Measurements from ENCODE around the gene MEOX2. TPM values are rescaled to one million over a fixed set of nuclear protein-coding genes. Genes with fewer than 3 reads are reported as not detected.

The MEOX2 gene
- total and polyA plus RNA-seq, 2 of the 13 experiments (the other 11 are each of a cell fraction or from before 2014, with no cell fraction given) = not detected

- Histone ChIP-seq H3K4me2 (ENCODE audit: low read depth, low read length) (no peak overlapping the region), H3K79me2 (ENCODE audit: insufficient read depth, low read length) (no peaks in the 10 kb centered on the region), H3K4me1 (ENCODE audit: insufficient read depth, low read length) (no peaks in the 10 kb centered on the region), H3K9ac (ENCODE audit: insufficient read depth, low read depth, low read length) (no peak overlapping the region), H3K9me3 (ENCODE audit: low read length) (peaks cover 53% of the 10 kb centered on the region), H2AFZ (ENCODE audit: low read length) (no peak overlapping the region), H3K27ac (ENCODE audit: extremely low read length, insufficient read depth, low read length) (no peak overlapping the region), H3K36me3 (replicated peaks in 1 of 2; ENCODE audit: control insufficient read depth in 1 of 2, insufficient read depth in 2 of 2, low read length in 2 of 2) (no peaks in the 10 kb centered on the region), H3K4me3 (replicated peaks in 1 of 3; ENCODE audit: insufficient read depth in 1 of 3, low read depth in 2 of 3, low read length in 3 of 3) (no peak overlapping the region), H3K27me3 (ENCODE audit: control insufficient read depth in 1 of 2, insufficient read depth in 2 of 2, low read length in 2 of 2) (no peaks in the 10 kb centered on the region), H4K20me1 (ENCODE audit: insufficient read depth, low read length) (no peaks in the 10 kb centered on the region)
- intact Hi-C loops (cut with micrococcal nuclease; ENCODE audit: unreplicated experiment) = no loop called here
- BruUV-seq (replicated peaks) = no TSS peak
- FAIRE-seq (no peak), ATAC-seq (no peak), DNase-seq (ENCODE audit: low spot score) (no peak)
- in situ Hi-C loops (cut with HindIII; ENCODE audit: extremely low pct_ligation_motif_present, low pct_unique_long_range_greater_than_20kb) = no loop called here
- ChIA-PET POLR2A (no interaction called here), CTCF (ENCODE audit: low intra/inter-chr PET ratio, low total read pairs) (no interaction called here)
- WGBS (ENCODE audit: low lambda C conversion rate) = 5% methylated on average over 1 of the region's 1 CpG
- no peak for TF ChIP-seq ZNF788 (CRISPR knock-in tag; IDR thresholded peaks at IDR 0.05; ENCODE audit: borderline replicate concordance)
- no peak for TF ChIP-seq CERS6 (CRISPR knock-in tag; IDR thresholded peaks at IDR 0.05)
- TF ChIP-seq ZFP91 (CRISPR knock-in tag; IDR thresholded peaks at IDR 0.05; ENCODE audit: borderline replicate concordance) = no peak
- TF ChIP-seq ZBTB26 (CRISPR knock-in tag; IDR thresholded peaks at IDR 0.05; ENCODE audit: borderline replicate concordance) = no peak
- no peak for TF ChIP-seq ZNF496 (CRISPR knock-in tag; IDR thresholded peaks at IDR 0.05; ENCODE audit: insufficient replicate concordance)
- no peak for TF ChIP-seq SNAI1 (CRISPR knock-in tag; IDR thresholded peaks at IDR 0.05; ENCODE audit: borderline replicate concordance)
- no peak for TF ChIP-seq CBX2 (IDR thresholded peaks at IDR 0.05; ENCODE audit: low read depth, low read length)
- no peak for TF ChIP-seq CBX2 (CRISPR knock-in tag; IDR thresholded peaks at IDR 0.05; ENCODE audit: low read depth)
- TF ChIP-seq NR2F2 (IDR thresholded peaks at IDR 0.05; ENCODE audit: borderline replicate concordance, low read depth) = no peak
- no peak for TF ChIP-seq ZNF557 (CRISPR knock-in tag; IDR thresholded peaks at IDR 0.05)
- TF ChIP-seq ZFP90 (CRISPR knock-in tag; IDR thresholded peaks at IDR 0.05; ENCODE audit: borderline replicate concordance) = no peak
- TF ChIP-seq ZNF687 (CRISPR knock-in tag; IDR thresholded peaks at IDR 0.05) = no peak
Observed at GRCh38 chr7:15647309-15647708, 39.2 kb downstream of the MEOX2 start.
